Gastroesophageal sphincter (tissue), 3 donors: ENCODE measurements around the gene ZNF555.

Source experiments
- EP300 ChIP-seq: sonication (generic); formaldehyde crosslinking; IDR thresholded peaks from one replicate; pipeline ENCODE4 v1.6.1; 2017; ENCODE audit warnings: antibody characterized with exemption, mild to moderate bottlenecking
- POLR2A ChIP-seq, 2 donors: fragments of 450-650 bp; IDR thresholded peaks; one replicate each; pipeline ENCODE4 v1.6.1; 2017; ENCODE audit warnings: antibody characterized with exemption in 2 of 2, mild to moderate bottlenecking in 2 of 2, moderate library complexity in 1 of 2
- TF ChIP-seq, protein P1 (sequence below), 4 experiments: fragments of 200-600 bp in 2 of 4; fragments of 450-650 bp in 2 of 4; sonication (generic) in 1 of 4; IDR thresholded peaks; one replicate each; pipeline ENCODE4 v1.5.1; 2017 to 2019; ENCODE audit warnings: antibody characterized with exemption in 4 of 4, mild to moderate bottlenecking in 2 of 4, moderate library complexity in 2 of 4

DNA sequence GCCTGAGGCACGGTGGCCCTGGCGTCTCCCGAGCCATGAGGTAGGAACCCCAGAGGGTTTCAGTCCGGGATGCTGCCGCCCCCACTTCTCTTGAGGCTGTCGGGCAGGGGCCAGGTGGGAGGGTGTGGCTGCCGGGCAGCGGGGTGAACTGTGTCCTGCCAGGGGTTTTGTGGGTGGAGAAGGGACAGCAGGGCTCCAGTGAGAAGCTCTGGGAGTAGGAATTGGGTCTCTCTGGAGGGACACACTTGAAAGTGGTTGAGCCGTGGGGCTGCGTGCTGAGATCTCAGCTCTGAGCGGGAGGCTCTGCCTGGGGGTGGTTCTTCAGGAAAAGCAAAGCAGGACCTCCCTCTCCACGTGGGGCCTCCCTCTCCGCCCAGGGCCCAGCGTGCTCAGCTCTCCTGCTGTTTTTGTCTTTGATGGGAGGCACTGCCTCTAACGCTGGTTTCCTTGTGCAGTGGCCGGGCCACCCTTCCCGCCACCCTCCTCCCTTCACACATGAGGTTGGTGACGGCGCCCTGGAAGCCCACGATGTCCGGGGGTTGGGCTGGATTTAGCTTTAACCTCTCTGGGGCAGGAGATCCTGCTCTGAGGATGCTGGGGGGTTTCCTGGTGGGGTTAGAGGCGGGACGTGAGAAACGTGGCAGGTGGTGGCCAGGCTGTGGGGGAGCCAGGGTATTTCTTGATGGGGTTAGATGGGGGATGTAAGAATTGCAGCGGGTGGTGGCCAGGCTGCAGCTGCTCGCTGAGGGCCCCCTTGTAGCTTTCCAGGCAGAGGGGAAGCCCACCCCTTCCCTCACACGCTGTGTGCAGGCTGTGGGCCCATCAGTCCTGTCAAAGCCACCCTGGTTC lies 36.9 kb upstream of the ZNF555 start:
- TF ChIP-seq EP300 (no peak), POLR2A (IDR thresholded peaks at IDR 0.05) (no peak)
- TF ChIP-seq, protein P1, sequence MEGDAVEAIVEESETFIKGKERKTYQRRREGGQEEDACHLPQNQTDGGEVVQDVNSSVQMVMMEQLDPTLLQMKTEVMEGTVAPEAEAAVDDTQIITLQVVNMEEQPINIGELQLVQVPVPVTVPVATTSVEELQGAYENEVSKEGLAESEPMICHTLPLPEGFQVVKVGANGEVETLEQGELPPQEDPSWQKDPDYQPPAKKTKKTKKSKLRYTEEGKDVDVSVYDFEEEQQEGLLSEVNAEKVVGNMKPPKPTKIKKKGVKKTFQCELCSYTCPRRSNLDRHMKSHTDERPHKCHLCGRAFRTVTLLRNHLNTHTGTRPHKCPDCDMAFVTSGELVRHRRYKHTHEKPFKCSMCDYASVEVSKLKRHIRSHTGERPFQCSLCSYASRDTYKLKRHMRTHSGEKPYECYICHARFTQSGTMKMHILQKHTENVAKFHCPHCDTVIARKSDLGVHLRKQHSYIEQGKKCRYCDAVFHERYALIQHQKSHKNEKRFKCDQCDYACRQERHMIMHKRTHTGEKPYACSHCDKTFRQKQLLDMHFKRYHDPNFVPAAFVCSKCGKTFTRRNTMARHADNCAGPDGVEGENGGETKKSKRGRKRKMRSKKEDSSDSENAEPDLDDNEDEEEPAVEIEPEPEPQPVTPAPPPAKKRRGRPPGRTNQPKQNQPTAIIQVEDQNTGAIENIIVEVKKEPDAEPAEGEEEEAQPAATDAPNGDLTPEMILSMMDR (IDR thresholded peaks at IDR 0.05): no peak
